Gastrocnemius medialis (tissue), 4 donors: ENCODE data around the gene AVEN. TPM values are rescaled to one million over a fixed set of nuclear protein-coding genes. Genes with fewer than 3 reads are reported as not detected.

Source experiments
- ATAC-seq, 2 donors: fragments of 150-250 bp; one replicate each; pipeline ENCODE4 v1.9.1; 2016
- DNase-seq, 2 donors: peaks; one replicate each; pipeline ENCODE4 v3.0.0-alpha.2; 2019
- H3K27ac ChIP-seq, 4 donors: fragments of 200-600 bp; sonication (generic); 1 replicate in 1 of 4; 2 replicates in 3 of 4; pipeline ENCODE4 v1.5.1; 2016 to 2018; ENCODE audit warnings: mild to moderate bottlenecking in 2 of 4, moderate library complexity in 1 of 4
- H3K27me3 ChIP-seq, 3 donors: fragments of 200-600 bp; sonication (generic) in 2 of 3; 1 replicate in 1 of 3; 2 replicates in 2 of 3; pipeline versions ENCODE4 v1.5.1 to v1.6.0; 2016 to 2019; ENCODE audit warnings: mild to moderate bottlenecking in 1 of 3, moderate library complexity in 1 of 3
- H3K36me3 ChIP-seq, 2 donors: fragments of 200-600 bp; sonication (generic) in 1 of 2; one replicate each; pipeline ENCODE4 v1.5.1; 2017 to 2018
- H3K4me1 ChIP-seq, 2 donors: fragments of 200-600 bp; sonication (generic) in 1 of 2; one replicate each; pipeline ENCODE4 v1.5.1; 2016 to 2017; ENCODE audit warnings: mild to moderate bottlenecking in 2 of 2
- H3K4me3 ChIP-seq, 4 donors: fragments of 200-600 bp; sonication (generic) in 3 of 4; 1 replicate in 1 of 4; 2 replicates in 3 of 4; pipeline ENCODE4 v1.5.1; 2016 to 2019; ENCODE audit warnings: mild to moderate bottlenecking in 2 of 4
- H3K9me3 ChIP-seq, 3 donors: fragments of 200-600 bp; sonication (generic) in 2 of 3; 1 replicate in 1 of 3; 2 replicates in 2 of 3; pipeline ENCODE4 v1.5.1; 2016 to 2019
- POLR2A ChIP-seq, 2 donors: fragments of 450-650 bp; IDR thresholded peaks; one replicate each; pipeline ENCODE4 v1.6.1; 2017; ENCODE audit warnings: antibody characterized with exemption in 2 of 2, mild to moderate bottlenecking in 2 of 2, moderate library complexity in 2 of 2
- in situ Hi-C, 4 donors: fragments of 200-750 bp; cut with MboI; loops; one replicate each; pipeline versions ENCODE4 v1.15.0 to v1.8.0; 2017; ENCODE audit warnings: low sequenced_read_pairs in 4 of 4
- intact Hi-C: fragments of 100-400 bp; cut with DNase I; formaldehyde crosslinking; loops from one replicate; pipeline ENCODE4 v1.15.1; 2023; ENCODE audit warnings: low total_unique reads
- total RNA-seq, 4 donors: library from RNA; depleted of rRNA; stranded (reverse); fragments of >200 nt; gene quantifications; one replicate each; pipeline versions ENCODE4 v1.1.0 to v1.2.3, GENCODE V29; 2016
- TF ChIP-seq, protein P1 (sequence below), 5 experiments: fragments of 450-650 bp in 3 of 5; fragments of 200-600 bp in 2 of 5; sonication (generic) in 2 of 5; IDR thresholded peaks in 4 of 5; conservative IDR thresholded peaks in 1 of 5; 1 replicate in 4 of 5; 2 replicates in 1 of 5; pipeline ENCODE4 v1.5.1; 2016 to 2019; ENCODE audit warnings: antibody characterized with exemption in 5 of 5, mild to moderate bottlenecking in 3 of 5, moderate library complexity in 3 of 5

The AVEN gene
- total RNA-seq, 4 donors from 2014 or later = 17.4 to 36.2 (median 21.5) TPM

DNA sequence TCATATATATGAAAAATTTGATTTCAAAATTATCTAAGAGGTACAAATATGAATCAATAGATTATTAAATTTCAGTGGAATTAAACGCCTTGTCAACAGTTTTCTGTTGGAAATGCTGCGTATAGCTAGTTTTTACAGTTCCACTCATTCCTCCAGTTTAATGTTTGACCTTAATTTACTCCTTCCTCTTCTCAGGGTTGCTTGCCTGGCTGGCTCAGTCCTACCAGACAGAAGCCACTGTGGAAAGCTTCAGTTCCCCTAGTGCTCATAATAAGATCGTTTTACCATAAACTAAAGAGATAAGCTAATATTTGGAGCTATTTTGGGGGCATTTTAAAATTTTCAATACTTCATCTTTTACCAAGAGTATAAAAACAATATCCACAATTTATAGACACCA is 39.9 kb upstream of the AVEN start:
- ATAC-seq = no peak
- Histone ChIP-seq H3K4me3 (no peak overlapping the region), H3K27ac (no peak overlapping the region), H3K27me3 (no peaks in the 10 kb centered on the region), H3K36me3 (peaks cover 0 to 17% of the 10 kb centered on the region in 2 donors), H3K9me3 (no peaks in the 10 kb centered on the region), H3K4me1 (no peaks in the 10 kb centered on the region)
- DNase-seq = no peak
- in situ Hi-C loops = no loop called here
- TF ChIP-seq POLR2A (IDR thresholded peaks at IDR 0.05) = no peak
- TF ChIP-seq, protein P1, sequence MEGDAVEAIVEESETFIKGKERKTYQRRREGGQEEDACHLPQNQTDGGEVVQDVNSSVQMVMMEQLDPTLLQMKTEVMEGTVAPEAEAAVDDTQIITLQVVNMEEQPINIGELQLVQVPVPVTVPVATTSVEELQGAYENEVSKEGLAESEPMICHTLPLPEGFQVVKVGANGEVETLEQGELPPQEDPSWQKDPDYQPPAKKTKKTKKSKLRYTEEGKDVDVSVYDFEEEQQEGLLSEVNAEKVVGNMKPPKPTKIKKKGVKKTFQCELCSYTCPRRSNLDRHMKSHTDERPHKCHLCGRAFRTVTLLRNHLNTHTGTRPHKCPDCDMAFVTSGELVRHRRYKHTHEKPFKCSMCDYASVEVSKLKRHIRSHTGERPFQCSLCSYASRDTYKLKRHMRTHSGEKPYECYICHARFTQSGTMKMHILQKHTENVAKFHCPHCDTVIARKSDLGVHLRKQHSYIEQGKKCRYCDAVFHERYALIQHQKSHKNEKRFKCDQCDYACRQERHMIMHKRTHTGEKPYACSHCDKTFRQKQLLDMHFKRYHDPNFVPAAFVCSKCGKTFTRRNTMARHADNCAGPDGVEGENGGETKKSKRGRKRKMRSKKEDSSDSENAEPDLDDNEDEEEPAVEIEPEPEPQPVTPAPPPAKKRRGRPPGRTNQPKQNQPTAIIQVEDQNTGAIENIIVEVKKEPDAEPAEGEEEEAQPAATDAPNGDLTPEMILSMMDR (IDR thresholded peaks at IDR 0.05 in 4 of 5, conservative IDR thresholded peaks at IDR 0.05 in 1 of 5) = no peak
- intact Hi-C loops = no loop called here

DNA sequence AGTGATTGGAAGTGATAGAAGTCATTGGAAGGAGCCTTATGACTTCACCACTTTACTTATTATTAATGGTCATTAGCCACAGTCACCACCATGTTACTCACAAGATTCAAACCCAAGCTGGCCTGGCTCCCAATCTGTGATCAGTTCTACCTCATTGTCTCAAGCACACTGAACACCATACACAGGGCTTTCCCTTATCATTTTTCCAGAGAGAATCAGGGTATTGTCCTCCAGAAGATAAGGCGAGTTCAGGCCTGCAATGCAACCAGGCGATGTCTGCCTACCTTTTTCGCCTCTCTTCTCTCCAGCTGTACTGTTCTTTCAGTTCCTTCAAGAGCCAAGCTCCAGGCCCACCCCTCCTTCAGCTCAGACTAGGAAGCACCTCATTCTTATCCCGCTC is 37.8 kb upstream of the AVEN start:
- H3K4me3 ChIP-seq = no peak overlapping the region
- no peak for ATAC-seq
- TF ChIP-seq POLR2A (IDR thresholded peaks at IDR 0.05) = no peak
- TF ChIP-seq, protein P1 (IDR thresholded peaks at IDR 0.05 in 4 of 5, conservative IDR thresholded peaks at IDR 0.05 in 1 of 5) = no peak
- H3K27ac ChIP-seq = no peak overlapping the region
- no peaks in the 10 kb centered on the region for H3K27me3 ChIP-seq
- intact Hi-C loops (no loop called here), in situ Hi-C loops (no loop called here)
- DNase-seq = no peak
- H3K9me3 ChIP-seq = no peaks in the 10 kb centered on the region
- H3K4me1 ChIP-seq = no peaks in the 10 kb centered on the region
- peaks cover 0 to 3% of the 10 kb centered on the region in 2 donors for H3K36me3 ChIP-seq

DNA sequence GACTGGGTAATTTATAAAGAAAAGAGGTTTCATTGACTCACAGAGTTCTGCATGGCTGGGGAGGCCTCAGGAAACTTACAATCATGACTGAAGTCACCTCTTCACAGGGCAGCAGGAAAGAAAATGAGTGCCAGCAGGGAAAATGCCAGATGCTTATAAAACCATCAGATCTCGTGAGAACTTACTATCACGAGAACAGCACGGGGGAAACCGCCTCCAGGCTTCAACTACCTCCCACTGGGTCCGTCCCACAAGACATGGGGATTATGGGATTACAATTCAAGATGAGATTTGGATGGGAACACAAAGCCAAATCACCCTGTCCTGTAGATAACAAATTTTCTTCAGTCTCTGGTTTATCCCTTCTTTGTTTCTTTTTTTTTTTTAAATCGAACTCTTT is 31.0 kb upstream of the AVEN start:
- Histone ChIP-seq H3K4me3 (no peak overlapping the region), H3K27me3 (no peaks in the 10 kb centered on the region), H3K9me3 (no peaks in the 10 kb centered on the region), H3K27ac (no peak overlapping the region), H3K4me1 (no peaks in the 10 kb centered on the region), H3K36me3 (no peaks in the 10 kb centered on the region)
- DNase-seq = no peak
- intact Hi-C loops (no loop called here), in situ Hi-C loops (loop anchor here in 1 of 4 donors (25.0 kb wide), 1 partner anchor 292 kb away; the partner anchor contains the start of gene LPCAT4)
- no peak for TF ChIP-seq POLR2A (IDR thresholded peaks at IDR 0.05)
- TF ChIP-seq, protein P1 (IDR thresholded peaks at IDR 0.05 in 4 of 5, conservative IDR thresholded peaks at IDR 0.05 in 1 of 5) = no peak
- ATAC-seq = no peak

DNA sequence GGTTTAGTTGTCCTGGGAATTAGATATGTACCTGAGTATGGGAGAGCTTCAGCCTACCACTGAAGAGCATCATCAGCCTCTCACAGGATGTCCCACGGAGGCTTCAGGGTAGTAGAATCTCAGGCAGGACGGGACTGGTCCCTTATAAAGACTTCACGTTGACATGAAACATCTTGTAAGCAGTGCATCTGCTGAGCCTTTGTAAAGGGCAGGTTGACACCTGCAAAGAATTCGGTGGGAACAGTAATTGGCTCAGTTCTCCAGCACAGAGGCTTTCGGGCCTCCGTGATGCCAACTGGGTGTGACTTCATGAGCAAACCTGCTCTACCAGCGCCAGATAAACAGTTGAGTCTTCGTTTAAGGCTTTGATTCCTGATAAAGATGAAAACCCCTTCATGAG is 26.9 kb upstream of the AVEN start:
- ATAC-seq (no peak), DNase-seq (no peak)
- TF ChIP-seq, protein P1 (IDR thresholded peaks at IDR 0.05 in 4 of 5, conservative IDR thresholded peaks at IDR 0.05 in 1 of 5) = no peak
- TF ChIP-seq POLR2A (IDR thresholded peaks at IDR 0.05) = no peak
- in situ Hi-C loops = loop anchor here in 3 of 4 donors (10.0 to 25.0 kb wide), 2 partner anchors 149 to 296 kb away; partner anchors contain the start of genes KATNBL1 (in 2 of the 3) and LPCAT4 (in 1 of the 3)
- no peak overlapping the region for H3K4me3 ChIP-seq
- H3K9me3 ChIP-seq = no peaks in the 10 kb centered on the region
- no peak overlapping the region for H3K27ac ChIP-seq
- no peaks in the 10 kb centered on the region for H3K36me3 ChIP-seq
- H3K27me3 ChIP-seq = no peaks in the 10 kb centered on the region
- intact Hi-C loops = no loop called here
- H3K4me1 ChIP-seq = peaks cover 0 to 6% of the 10 kb centered on the region in 2 donors

DNA sequence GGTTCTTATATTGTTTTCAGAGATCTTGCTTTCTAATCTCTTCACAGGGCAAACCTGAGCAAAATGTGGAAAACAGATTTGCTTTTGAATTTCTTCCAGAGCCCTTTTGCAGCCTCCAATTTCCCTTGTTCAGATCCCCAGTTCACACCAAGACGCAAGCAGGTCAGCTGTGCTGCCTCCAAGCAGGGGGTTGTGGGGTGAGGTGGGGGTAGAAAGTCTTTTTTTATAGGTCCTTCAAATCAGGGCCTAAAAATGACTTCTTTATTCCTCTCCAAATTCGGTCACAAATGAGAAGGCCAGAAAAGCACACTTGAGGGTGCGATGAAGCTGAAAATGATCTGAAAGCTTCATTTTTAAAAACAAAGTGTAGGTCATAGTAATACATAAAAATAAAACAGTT is 26.3 kb upstream of the AVEN start:
- Histone ChIP-seq H3K9me3 (no peaks in the 10 kb centered on the region), H3K27me3 (no peaks in the 10 kb centered on the region), H3K4me1 (peaks cover 0 to 6% of the 10 kb centered on the region in 2 donors), H3K27ac (no peak overlapping the region), H3K36me3 (no peaks in the 10 kb centered on the region), H3K4me3 (no peak overlapping the region)
- intact Hi-C loops (no loop called here), in situ Hi-C loops (loop anchor here in 3 of 4 donors (10.0 to 25.0 kb wide), 2 partner anchors 150 to 297 kb away; partner anchors contain the start of genes KATNBL1 (in 2 of the 3) and LPCAT4 (in 1 of the 3))
- TF ChIP-seq POLR2A (IDR thresholded peaks at IDR 0.05) = no peak
- TF ChIP-seq, protein P1 (IDR thresholded peaks at IDR 0.05 in 4 of 5, conservative IDR thresholded peaks at IDR 0.05 in 1 of 5) = no peak
- no peak for ATAC-seq
- DNase-seq = no peak
